Measurements from ENCODE around the gene NR2F1-AS1.

GRCh38 chr5:93421987-93422401, 159.0 kb downstream of the NR2F1-AS1 start:
- TF ChIP-seq CSDC2 (CRISPR knock-in tag; IDR thresholded peaks at IDR 0.05) (no peak), POU6F1 (CRISPR knock-in tag; IDR thresholded peaks at IDR 0.05; ENCODE audit: borderline replicate concordance, low read depth) (no peak), ISL1 (CRISPR knock-in tag; IDR thresholded peaks at IDR 0.05) (no peak), CREB5 (CRISPR knock-in tag; IDR thresholded peaks at IDR 0.05; ENCODE audit: low read depth) (no peak)
